BLaER1 treated with 17β-estradiol and CSF1 and Interleukin-3, amounts not matched to agents 10 nM and 100 nM (cell line): ENCODE data around the gene IRF2.

Source experiments
- H3K27ac ChIP-seq, 11 experiments: shearing (Covaris generic); formaldehyde crosslinking; 2 replicates each; pipeline ENCODE4 v1.8.1; 2022
- H3K27me3 ChIP-seq, 11 experiments: shearing (Covaris generic); formaldehyde crosslinking; 2 replicates each; pipeline ENCODE4 v1.8.1; 2022
- H3K36me3 ChIP-seq, 11 experiments: shearing (Covaris generic); formaldehyde crosslinking; 2 replicates each; pipeline ENCODE4 v1.8.1; 2022
- H3K4me1 ChIP-seq, 10 experiments: shearing (Covaris generic); formaldehyde crosslinking; 2 replicates each; pipeline ENCODE4 v1.8.1; 2022
- H3K4me2 ChIP-seq, 11 experiments: shearing (Covaris generic); formaldehyde crosslinking; 2 replicates each; pipeline ENCODE4 v1.8.1; 2022
- H3K4me3 ChIP-seq, 10 experiments: shearing (Covaris generic); formaldehyde crosslinking; 2 replicates each; pipeline ENCODE4 v1.8.1; 2022
- H3K9ac ChIP-seq, 11 experiments: shearing (Covaris generic); formaldehyde crosslinking; 2 replicates each; pipeline ENCODE4 v1.8.1; 2022
- H3K9me3 ChIP-seq, 11 experiments: shearing (Covaris generic); formaldehyde crosslinking; replicated peaks in 1 of 11; 2 replicates each; pipeline ENCODE4 v1.8.1; 2022
- H4K20me1 ChIP-seq, 11 experiments: shearing (Covaris generic); formaldehyde crosslinking; 2 replicates each; pipeline ENCODE4 v1.8.1; 2022
- Cebpa-rat ChIP-seq, 11 experiments: shearing (Covaris generic); IDR thresholded peaks; 2 replicates each; pipeline ENCODE4 v1.8.1; 2022

Gene IRF2

DNA sequence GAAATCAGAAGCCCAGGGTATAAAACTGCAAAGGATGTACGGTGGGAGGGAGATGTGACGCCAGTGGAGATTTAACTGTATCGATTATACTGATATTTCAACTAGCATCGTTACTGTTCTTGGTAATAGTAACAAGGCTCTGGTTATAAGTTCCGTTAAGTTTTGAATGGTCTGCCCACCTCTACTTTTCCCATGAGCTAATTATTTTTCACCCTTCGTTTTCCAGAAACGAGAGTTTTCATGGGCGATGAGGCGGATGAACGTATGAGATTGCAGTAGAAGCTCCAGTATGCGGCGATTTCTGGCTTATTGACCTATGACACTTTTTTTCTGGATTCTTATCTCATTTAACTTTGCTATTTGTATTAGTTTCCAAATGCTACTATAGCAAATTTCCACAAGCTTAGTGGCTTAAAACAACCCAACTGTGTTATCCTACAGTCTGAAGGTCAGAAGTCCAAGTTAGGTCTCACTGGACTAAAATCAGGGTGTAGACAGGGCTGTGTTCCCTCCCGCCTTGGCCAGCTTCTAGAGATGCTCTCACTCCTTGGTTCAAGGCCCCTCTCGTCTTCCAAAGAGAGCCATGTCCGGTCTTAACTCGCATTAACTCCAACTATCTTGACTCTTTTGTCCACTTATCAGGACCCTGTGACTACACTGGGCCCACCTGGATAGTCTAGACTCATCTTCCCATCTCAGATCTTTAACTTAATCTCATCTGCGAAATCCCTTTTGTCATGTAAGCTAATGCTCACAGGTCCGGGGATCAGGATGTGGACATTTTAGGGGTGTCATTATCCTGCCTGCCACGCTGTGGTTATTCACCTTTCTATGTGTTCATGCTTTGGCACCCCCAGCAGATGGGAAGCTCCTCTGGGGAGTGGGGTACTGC, 122.5 kb downstream of the IRF2 start:
- Histone ChIP-seq H3K4me3 (peak overlapping the region in 7 of 10 experiments; percentile 56 to 66 (median 59); a peak in 14 of 20 replicates), H3K27me3 (no peaks in the 10 kb centered on the region), H3K4me1 (peaks cover 84 to 97% (median 92%) of the 10 kb centered on the region in 10 experiments), H3K9ac (peak overlapping the region in 9 of 11 experiments; percentile 20 to 89 (median 77); a peak in 16 of 22 replicates), H3K9me3 (peaks cover 0 to 12% (median under 1%) of the 10 kb centered on the region in 11 experiments; a peak in 9 of 22 replicates), H3K4me2 (peak overlapping the region; percentile 82 to 98 (median 94); a peak in 21 of 22 replicates), H3K27ac (peak overlapping the region in 10 of 11 experiments; percentile 7 to 97 (median 95); a peak in 19 of 22 replicates), H4K20me1 (no peaks in the 10 kb centered on the region), H3K36me3 (no peaks in the 10 kb centered on the region)
- TF ChIP-seq Cebpa-rat (IDR thresholded peaks at IDR 0.05): no peak

GRCh38 chr4:184350964-184351363, 123.4 kb downstream of the IRF2 start:
- Histone ChIP-seq H3K27me3 (no peaks in the 10 kb centered on the region), H3K4me3 (peak overlapping the region in 7 of 10 experiments; percentile 56 to 66 (median 59); a peak in 12 of 20 replicates), H3K36me3 (no peaks in the 10 kb centered on the region), H3K27ac (peak overlapping the region in 8 of 11 experiments; percentile 89 to 97 (median 95); a peak in 15 of 22 replicates), H3K4me1 (peaks cover 89 to 98% (median 93%) of the 10 kb centered on the region in 10 experiments), H3K9ac (peak overlapping the region in 5 of 11 experiments; percentile 76 to 89 (median 81); a peak in 9 of 22 replicates), H4K20me1 (no peaks in the 10 kb centered on the region), H3K9me3 (peaks cover 0 to 6% (median 0%) of the 10 kb centered on the region in 11 experiments; a peak in 3 of 22 replicates), H3K4me2 (peak overlapping the region in 8 of 11 experiments; percentile 84 to 98 (median 96); a peak in 16 of 22 replicates)
- no peak for TF ChIP-seq Cebpa-rat (IDR thresholded peaks at IDR 0.05)

- Histone ChIP-seq H3K9ac (peak overlapping the region in 9 of 11 experiments; percentile 48 to 89 (median 85); a peak in 17 of 22 replicates), H3K27me3 (no peaks in the 10 kb centered on the region), H3K27ac (peak overlapping the region in 10 of 11 experiments; percentile 53 to 97 (median 95); a peak in 19 of 22 replicates), H3K4me2 (peak overlapping the region; percentile 84 to 98 (median 96)), H3K9me3 (peaks cover 0 to 6% (median 0%) of the 10 kb centered on the region in 11 experiments; a peak in 3 of 22 replicates), H3K4me3 (peak overlapping the region in 7 of 10 experiments; percentile 26 to 66 (median 57); a peak in 10 of 20 replicates), H4K20me1 (no peaks in the 10 kb centered on the region), H3K36me3 (no peaks in the 10 kb centered on the region), H3K4me1 (peaks cover 89 to 98% (median 93%) of the 10 kb centered on the region in 10 experiments)
- no peak for TF ChIP-seq Cebpa-rat (IDR thresholded peaks at IDR 0.05)
Measured at GRCh38 chr4:184350213-184350817, 124.0 kb downstream of the IRF2 start.

GRCh38 chr4:184349283-184350039, 124.9 kb downstream of the IRF2 start:
- H3K4me2 ChIP-seq: peak overlapping the region; percentile 84 to 98 (median 96)
- H3K27ac ChIP-seq: peak overlapping the region in 10 of 11 experiments; percentile 89 to 97 (median 96); a peak in 21 of 22 replicates
- H3K9ac ChIP-seq: peak overlapping the region in 10 of 11 experiments; percentile 8 to 89 (median 86); a peak in 18 of 22 replicates

GRCh38 chr4:184348311-184349233, 125.8 kb downstream of the IRF2 start:
- Histone ChIP-seq H3K9ac (peak overlapping the region; percentile 79 to 89 (median 86)), H3K27ac (peak overlapping the region; percentile 88 to 97 (median 95))

More at GRCh38 chr4:184349283-184350039, 124.9 kb downstream of the IRF2 start:
- no peaks in the 10 kb centered on the region for H4K20me1 ChIP-seq
- no peak for TF ChIP-seq Cebpa-rat (IDR thresholded peaks at IDR 0.05)
- H3K9me3 ChIP-seq: peaks cover 0 to 6% (median 0%) of the 10 kb centered on the region in 11 experiments; a peak in 3 of 22 replicates
- no peaks in the 10 kb centered on the region for H3K27me3 ChIP-seq
- no peaks in the 10 kb centered on the region for H3K36me3 ChIP-seq
- H3K4me3 ChIP-seq: peak overlapping the region in 7 of 10 experiments; percentile 26 to 66 (median 57); a peak in 12 of 20 replicates
- H3K4me1 ChIP-seq: peaks cover 91 to 98% (median 95%) of the 10 kb centered on the region in 10 experiments

DNA sequence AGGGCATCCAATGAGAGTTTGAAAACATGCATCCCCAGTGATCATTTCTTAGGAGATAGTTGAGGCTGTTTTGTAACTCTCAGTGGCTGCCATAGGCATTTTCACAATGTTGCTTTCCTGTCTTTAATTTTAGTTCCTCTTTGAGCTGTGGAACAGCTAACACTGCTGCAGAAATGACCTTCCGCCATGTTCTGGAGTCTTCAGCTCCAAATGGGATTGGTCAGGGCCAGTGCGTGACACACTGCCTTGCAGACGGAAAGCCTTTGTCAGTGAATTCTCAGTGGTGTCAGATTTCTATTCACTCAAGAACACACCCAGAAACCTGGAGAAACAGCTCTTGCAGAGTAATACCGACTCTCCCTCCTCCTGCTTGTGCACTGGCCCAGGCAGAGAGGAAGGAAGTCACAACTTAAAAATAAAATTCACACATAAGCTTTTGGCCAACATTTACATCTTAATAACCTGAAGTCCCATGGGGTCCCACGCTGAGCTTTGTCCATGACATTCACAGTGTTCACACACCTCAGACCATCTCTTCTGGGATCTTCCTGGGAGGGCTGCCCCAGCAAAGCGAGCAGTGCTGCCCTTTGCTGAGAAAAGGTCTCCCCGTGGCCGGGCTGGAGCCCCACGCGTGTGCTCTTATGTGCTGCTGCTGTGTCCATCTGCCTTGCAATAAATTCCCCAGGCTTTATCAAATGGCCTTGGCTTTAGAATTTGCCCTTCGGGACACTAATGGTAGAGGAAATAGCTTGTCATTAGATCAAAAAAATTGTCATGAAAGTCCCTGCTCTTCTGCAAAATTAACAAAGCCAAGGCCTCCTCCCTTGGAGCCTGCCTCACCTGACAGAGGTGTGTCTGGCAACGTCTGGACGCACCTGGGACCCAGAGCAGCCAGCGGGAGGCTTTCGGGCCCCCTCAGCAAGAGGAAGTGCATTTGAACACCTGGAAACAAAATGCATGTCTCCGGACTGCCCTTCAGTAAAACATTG, 126.8 kb downstream of the IRF2 start:
- peak overlapping the region; percentile 79 to 89 (median 86) for H3K9ac ChIP-seq
- no peaks in the 10 kb centered on the region for H4K20me1 ChIP-seq
- peaks cover 0 to 6% (median 0%) of the 10 kb centered on the region in 11 experiments; a peak in 3 of 22 replicates for H3K9me3 ChIP-seq
- peak; percentile 34 to 90 (median 77); a peak in 18 of 22 replicates for TF ChIP-seq Cebpa-rat (IDR thresholded peaks at IDR 0.05)
- peak overlapping the region; percentile 88 to 97 (median 95) for H3K27ac ChIP-seq
- peaks cover 88 to 99% (median 93%) of the 10 kb centered on the region in 10 experiments for H3K4me1 ChIP-seq
- no peaks in the 10 kb centered on the region for H3K36me3 ChIP-seq
- H3K4me3 ChIP-seq: peak overlapping the region; percentile 13 to 66 (median 52); a peak in 18 of 20 replicates
- peak overlapping the region; percentile 84 to 98 (median 96) for H3K4me2 ChIP-seq
- H3K27me3 ChIP-seq: no peaks in the 10 kb centered on the region

More at GRCh38 chr4:184348311-184349233, 125.8 kb downstream of the IRF2 start:
- H3K4me3 ChIP-seq: peak overlapping the region in 8 of 10 experiments; percentile 41 to 66 (median 58); a peak in 13 of 20 replicates
- peak overlapping the region; percentile 84 to 98 (median 96) for H3K4me2 ChIP-seq
- H3K27me3 ChIP-seq: no peaks in the 10 kb centered on the region
- no peaks in the 10 kb centered on the region for H4K20me1 ChIP-seq
- TF ChIP-seq Cebpa-rat (IDR thresholded peaks at IDR 0.05): peak in 2 of 11 experiments; percentile 46 to 51; a peak in 2 of 22 replicates
- H3K36me3 ChIP-seq: no peaks in the 10 kb centered on the region
- peaks cover 0 to 6% (median 0%) of the 10 kb centered on the region in 11 experiments; a peak in 3 of 22 replicates for H3K9me3 ChIP-seq
- peaks cover 89 to 98% (median 94%) of the 10 kb centered on the region in 10 experiments for H3K4me1 ChIP-seq
